HEK293T (cell line): ENCODE results near the gene DAPK1.

ENCODE experiments used
- SP1 ChIP-seq: fragments of 450-650 bp; IDR thresholded peaks from 2 replicates; pipeline ENCODE4 v1.6.1; 2017
- SUZ12 ChIP-seq: fragments of 450-650 bp; IDR thresholded peaks from 2 replicates; pipeline ENCODE4 v1.6.1; 2016; ENCODE audit warnings: mild to moderate bottlenecking

DNA sequence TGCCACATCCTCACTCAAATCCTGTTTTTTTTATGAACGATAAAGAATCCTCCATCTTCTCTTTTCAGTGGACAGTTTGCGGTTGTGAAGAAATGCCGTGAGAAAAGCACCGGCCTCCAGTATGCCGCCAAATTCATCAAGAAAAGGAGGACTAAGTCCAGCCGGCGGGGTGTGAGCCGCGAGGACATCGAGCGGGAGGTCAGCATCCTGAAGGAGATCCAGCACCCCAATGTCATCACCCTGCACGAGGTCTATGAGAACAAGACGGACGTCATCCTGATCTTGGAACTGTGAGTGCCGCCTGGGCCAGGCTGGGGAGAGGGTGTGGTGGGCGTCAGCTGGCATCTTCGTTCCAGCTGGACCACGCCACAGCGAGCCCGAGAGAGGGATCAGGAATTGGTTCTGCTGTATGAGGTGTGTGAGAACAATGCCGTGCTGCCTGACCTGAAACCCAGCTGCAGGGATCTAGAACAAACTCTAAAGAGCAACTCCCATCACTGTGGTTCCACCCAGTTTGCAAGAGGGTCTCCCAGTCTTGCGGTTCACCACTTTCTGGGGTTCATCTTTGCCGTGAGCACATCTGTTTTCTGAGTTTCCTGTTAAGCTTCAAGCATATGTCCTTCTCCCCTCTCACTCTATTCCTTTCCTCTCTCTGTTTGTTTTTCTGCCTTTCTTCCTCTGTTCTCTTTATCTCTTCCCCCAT, 107.4 kb downstream of the DAPK1 start:
- TF ChIP-seq SUZ12 (no peak), SP1 (no peak)
